HEK293 (cell line): ENCODE data around the gene ADH4.

Source experiments
- CTCF ChIA-PET: fragments of 350-600 bp; formaldehyde crosslinking; extraction: SDS; loops from one replicate; lab custom pipeline; 2021; ENCODE audit warnings: antibody characterized with exemption; lab: Yijun Ruan, JAX
- POLR2A ChIA-PET: fragments of 300-600 bp; formaldehyde crosslinking; extraction: SDS; loops from one replicate; lab custom pipeline; 2020; ENCODE audit warnings: antibody characterized with exemption, inconsistent platforms; lab: Yijun Ruan, JAX
- H3K27ac ChIP-seq: fragments of 200-500 bp; sonication (Bioruptor generic); 2 replicates; pipeline ENCODE4 v1.5.1; 2014; ENCODE audit warnings: low read depth, low read length, control low read depth, inconsistent platforms; ENCODE audit errors: extremely low read depth
- H3K36me3 ChIP-seq, 2 experiments: fragments of 200-500 bp in 1 of 2; sonication (Bioruptor generic) in 1 of 2; 1 replicate in 1 of 2; 2 replicates in 1 of 2; pipeline ENCODE4 v1.5.1; 2014 to 2017; ENCODE audit warnings: inconsistent platforms in 2 of 2, low read length in 2 of 2; ENCODE audit not compliant: control insufficient read depth in 2 of 2, insufficient read depth in 1 of 2
- H3K4me1 ChIP-seq: fragments of 200-500 bp; sonication (Bioruptor generic); 2 replicates; pipeline ENCODE4 v1.5.1; 2014; ENCODE audit warnings: mild to moderate bottlenecking, low read length, inconsistent platforms; ENCODE audit not compliant: control insufficient read depth, insufficient read depth
- H3K4me3 ChIP-seq: 2 replicates; pipeline ENCODE4 v1.5.1; 2011; ENCODE audit warnings: low read depth, mild to moderate bottlenecking, control low read depth, low read length, moderate library complexity
- H3K9me3 ChIP-seq: fragments of 200-500 bp; sonication (Bioruptor generic); 2 replicates; pipeline ENCODE4 v1.5.1; 2014; ENCODE audit warnings: low read depth, low read length, inconsistent platforms; ENCODE audit not compliant: control insufficient read depth, insufficient read depth
- BCL11B ChIP-seq: fragments of 450-650 bp; formaldehyde crosslinking; IDR thresholded peaks from 2 replicates; pipeline ENCODE4 v1.5.1; 2016; ENCODE audit warnings: low read depth, missing biosample characterization, missing genetic modification characterization
- FEZF1 ChIP-seq: fragments of 450-650 bp; formaldehyde crosslinking; IDR thresholded peaks from 2 replicates; pipeline ENCODE4 v1.5.1; 2016; ENCODE audit warnings: missing biosample characterization, missing genetic modification characterization
- KLF9 ChIP-seq: fragments of 450-650 bp; formaldehyde crosslinking; IDR thresholded peaks from 2 replicates; pipeline ENCODE4 v1.5.1; 2016; ENCODE audit warnings: missing biosample characterization, missing genetic modification characterization, low read depth
- OSR2 ChIP-seq: fragments of 450-650 bp; formaldehyde crosslinking; IDR thresholded peaks from 2 replicates; pipeline ENCODE4 v1.5.1; 2016; ENCODE audit warnings: missing biosample characterization, missing genetic modification characterization
- SCRT2 ChIP-seq: fragments of 450-650 bp; formaldehyde crosslinking; IDR thresholded peaks from 2 replicates; pipeline ENCODE4 v1.5.1; 2016; ENCODE audit warnings: missing biosample characterization, missing genetic modification characterization
- SP3 ChIP-seq: fragments of 450-650 bp; formaldehyde crosslinking; IDR thresholded peaks from 2 replicates; pipeline ENCODE4 v1.5.1; 2016; ENCODE audit warnings: missing biosample characterization, missing genetic modification characterization
- SP7 ChIP-seq: fragments of 450-650 bp; formaldehyde crosslinking; IDR thresholded peaks from 2 replicates; pipeline ENCODE4 v1.5.1; 2016; ENCODE audit warnings: missing biosample characterization, missing genetic modification characterization
- WT1 ChIP-seq: fragments of 450-650 bp; formaldehyde crosslinking; IDR thresholded peaks from 2 replicates; pipeline ENCODE4 v1.5.1; 2016; ENCODE audit warnings: missing biosample characterization, missing genetic modification characterization
- ZBTB17 ChIP-seq: fragments of 450-650 bp; formaldehyde crosslinking; IDR thresholded peaks from 2 replicates; pipeline ENCODE4 v1.5.1; 2016; ENCODE audit warnings: missing biosample characterization, missing genetic modification characterization
- ZEB2 ChIP-seq: fragments of 450-650 bp; formaldehyde crosslinking; IDR thresholded peaks from 2 replicates; pipeline ENCODE4 v1.5.1; 2016; ENCODE audit warnings: missing biosample characterization, missing genetic modification characterization
- ZFP69B ChIP-seq: fragments of 450-650 bp; formaldehyde crosslinking; IDR thresholded peaks from 2 replicates; pipeline ENCODE4 v1.5.1; 2016; ENCODE audit warnings: missing biosample characterization, missing genetic modification characterization
- ZNF10 ChIP-seq: fragments of 450-650 bp; formaldehyde crosslinking; IDR thresholded peaks from 2 replicates; pipeline ENCODE4 v1.5.1; 2017; ENCODE audit warnings: missing biosample characterization, missing genetic modification characterization
- ZNF157 ChIP-seq: fragments of 450-650 bp; formaldehyde crosslinking; IDR thresholded peaks from 2 replicates; pipeline ENCODE4 v1.5.1; 2016; ENCODE audit warnings: missing biosample characterization, missing genetic modification characterization
- ZNF341 ChIP-seq: fragments of 450-650 bp; formaldehyde crosslinking; IDR thresholded peaks from 2 replicates; pipeline ENCODE4; 2016; ENCODE audit warnings: low read depth, missing biosample characterization, missing genetic modification characterization
- ZNF426 ChIP-seq: fragments of 450-650 bp; formaldehyde crosslinking; IDR thresholded peaks from 2 replicates; pipeline ENCODE4 v1.5.1; 2017; ENCODE audit warnings: missing biosample characterization, missing genetic modification characterization, mild to moderate bottlenecking, inconsistent platforms, moderate library complexity
- ZNF433 ChIP-seq: fragments of 450-650 bp; formaldehyde crosslinking; IDR thresholded peaks from 2 replicates; pipeline ENCODE4 v1.5.1; 2016; ENCODE audit warnings: missing biosample characterization, missing genetic modification characterization, low read depth
- ZNF600 ChIP-seq: fragments of 450-650 bp; formaldehyde crosslinking; IDR thresholded peaks from 2 replicates; pipeline ENCODE4 v1.5.1; 2016; ENCODE audit warnings: missing biosample characterization, missing genetic modification characterization
- ZNF610 ChIP-seq: fragments of 450-650 bp; formaldehyde crosslinking; IDR thresholded peaks from 2 replicates; pipeline ENCODE4 v1.5.1; 2016; ENCODE audit warnings: missing biosample characterization, missing genetic modification characterization, borderline replicate concordance
- ZNF626 ChIP-seq: fragments of 450-650 bp; sonication (Bioruptor Pico); formaldehyde crosslinking; IDR thresholded peaks from 2 replicates; pipeline ENCODE4 v1.5.1; 2018; ENCODE audit warnings: missing biosample characterization, missing genetic modification characterization, inconsistent platforms
- ZNF629 ChIP-seq: fragments of 450-650 bp; formaldehyde crosslinking; IDR thresholded peaks from 2 replicates; pipeline ENCODE4 v1.5.1; 2017; ENCODE audit warnings: missing biosample characterization, missing genetic modification characterization
- ZNF701 ChIP-seq: fragments of 450-650 bp; formaldehyde crosslinking; IDR thresholded peaks from 2 replicates; pipeline ENCODE4 v1.5.1; 2016; ENCODE audit warnings: missing biosample characterization, missing genetic modification characterization
- ZNF777 ChIP-seq: fragments of 450-650 bp; formaldehyde crosslinking; IDR thresholded peaks from 2 replicates; pipeline ENCODE4 v1.5.1; 2017; ENCODE audit warnings: missing biosample characterization, missing genetic modification characterization, borderline replicate concordance
- ZNF830 ChIP-seq: fragments of 450-650 bp; IDR thresholded peaks from 2 replicates; pipeline ENCODE4 v1.5.0; 2018; ENCODE audit warnings: missing biosample characterization, missing genetic modification characterization, low read depth, mild to moderate bottlenecking, moderate library complexity
- ZXDB ChIP-seq: fragments of 450-650 bp; formaldehyde crosslinking; IDR thresholded peaks from 2 replicates; pipeline ENCODE4 v1.5.1; 2016; ENCODE audit warnings: missing biosample characterization, missing genetic modification characterization
- TF ChIP-seq, protein P1 (sequence below): fragments of 450-650 bp; formaldehyde crosslinking; IDR thresholded peaks from 2 replicates; pipeline ENCODE4 v1.5.1; 2016; ENCODE audit warnings: missing biosample characterization, missing genetic modification characterization
- TF ChIP-seq, protein P2 (sequence below): fragments of 450-650 bp; formaldehyde crosslinking; IDR thresholded peaks from 2 replicates; pipeline ENCODE4 v1.5.1; 2016; ENCODE audit warnings: missing biosample characterization, missing genetic modification characterization
- TF ChIP-seq, protein P3 (sequence below): fragments of 450-650 bp; formaldehyde crosslinking; IDR thresholded peaks from 2 replicates; pipeline ENCODE4 v1.5.1; 2016; ENCODE audit warnings: missing biosample characterization, missing genetic modification characterization
- TF ChIP-seq, protein P4 (sequence below): fragments of 450-650 bp; formaldehyde crosslinking; IDR thresholded peaks from 2 replicates; pipeline ENCODE4 v1.5.1; 2017; ENCODE audit warnings: missing biosample characterization, missing genetic modification characterization
- TF ChIP-seq, protein P5 (sequence below): fragments of 450-650 bp; formaldehyde crosslinking; IDR thresholded peaks from 2 replicates; pipeline ENCODE4 v1.5.1; 2016; ENCODE audit warnings: missing biosample characterization, missing genetic modification characterization, low read depth
- TF ChIP-seq, protein P6 (sequence below): fragments of 450-650 bp; formaldehyde crosslinking; IDR thresholded peaks from 2 replicates; pipeline ENCODE4 v1.5.1; 2016; ENCODE audit warnings: missing biosample characterization, missing genetic modification characterization

ADH4 gene

GRCh38 chr4:99180382-99181070 lies 36.4 kb upstream of the ADH4 start:
- no peak overlapping the region for H3K27ac ChIP-seq
- ChIA-PET POLR2A (no interaction called here), CTCF (no interaction called here)

GRCh38 chr4:99179626-99180025 lies 35.5 kb upstream of the ADH4 start:
- CTCF ChIA-PET, result no interaction called here
- Histone ChIP-seq H3K4me3 (no peak overlapping the region), H3K27ac (no peak overlapping the region), H3K36me3 (no peaks in the 10 kb centered on the region), H3K4me1 (no peaks in the 10 kb centered on the region), H3K9me3 (no peaks in the 10 kb centered on the region)
- POLR2A ChIA-PET, result no interaction called here
- TF ChIP-seq KLF9, result no peak
- peak; percentile 30; the same call in 1 of the 2 replicates for TF ChIP-seq OSR2
- TF ChIP-seq, protein P1, sequence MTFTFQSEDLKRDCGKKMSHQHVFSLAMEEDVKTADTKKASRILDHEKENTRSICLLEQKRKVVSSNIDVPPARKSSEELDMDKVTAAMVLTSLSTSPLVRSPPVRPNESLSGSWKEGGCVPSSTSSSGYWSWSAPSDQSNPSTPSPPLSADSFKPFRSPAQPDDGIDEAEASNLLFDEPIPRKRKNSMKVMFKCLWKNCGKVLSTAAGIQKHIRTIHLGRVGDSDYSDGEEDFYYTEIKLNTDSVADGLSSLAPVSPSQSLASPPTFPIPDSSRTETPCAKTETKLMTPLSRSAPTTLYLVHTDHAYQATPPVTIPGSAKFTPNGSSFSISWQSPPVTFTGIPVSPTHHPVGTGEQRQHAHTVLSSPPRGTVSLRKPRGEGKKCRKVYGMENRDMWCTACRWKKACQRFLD (tag by site-specific recombination), result no peak
- TF ChIP-seq, protein P2, sequence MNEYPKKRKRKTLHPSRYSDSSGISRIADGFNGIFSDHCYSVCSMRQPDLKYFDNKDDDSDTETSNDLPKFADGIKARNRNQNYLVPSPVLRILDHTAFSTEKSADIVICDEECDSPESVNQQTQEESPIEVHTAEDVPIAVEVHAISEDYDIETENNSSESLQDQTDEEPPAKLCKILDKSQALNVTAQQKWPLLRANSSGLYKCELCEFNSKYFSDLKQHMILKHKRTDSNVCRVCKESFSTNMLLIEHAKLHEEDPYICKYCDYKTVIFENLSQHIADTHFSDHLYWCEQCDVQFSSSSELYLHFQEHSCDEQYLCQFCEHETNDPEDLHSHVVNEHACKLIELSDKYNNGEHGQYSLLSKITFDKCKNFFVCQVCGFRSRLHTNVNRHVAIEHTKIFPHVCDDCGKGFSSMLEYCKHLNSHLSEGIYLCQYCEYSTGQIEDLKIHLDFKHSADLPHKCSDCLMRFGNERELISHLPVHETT (tag by site-specific recombination), result no peak
- no peak for TF ChIP-seq BCL11B
- peak; percentile 59 for TF ChIP-seq FEZF1
- TF ChIP-seq ZEB2 (tag by site-specific recombination), result no peak
- no peak for TF ChIP-seq ZNF777 (tag by site-specific recombination)
- TF ChIP-seq ZNF341 (tag by site-specific recombination), result no peak
- TF ChIP-seq ZBTB17 (tag by site-specific recombination), result no peak
- peak; percentile 43 for TF ChIP-seq SCRT2
- no peak for TF ChIP-seq ZNF610 (tag by site-specific recombination)
- TF ChIP-seq ZNF10 (tag by site-specific recombination), result no peak

More at GRCh38 chr4:99180382-99181070, 36.4 kb upstream of the ADH4 start:
- Histone ChIP-seq H3K4me1 (no peaks in the 10 kb centered on the region), H3K9me3 (no peaks in the 10 kb centered on the region), H3K36me3 (no peaks in the 10 kb centered on the region), H3K4me3 (no peak overlapping the region)
- TF ChIP-seq, protein P3, sequence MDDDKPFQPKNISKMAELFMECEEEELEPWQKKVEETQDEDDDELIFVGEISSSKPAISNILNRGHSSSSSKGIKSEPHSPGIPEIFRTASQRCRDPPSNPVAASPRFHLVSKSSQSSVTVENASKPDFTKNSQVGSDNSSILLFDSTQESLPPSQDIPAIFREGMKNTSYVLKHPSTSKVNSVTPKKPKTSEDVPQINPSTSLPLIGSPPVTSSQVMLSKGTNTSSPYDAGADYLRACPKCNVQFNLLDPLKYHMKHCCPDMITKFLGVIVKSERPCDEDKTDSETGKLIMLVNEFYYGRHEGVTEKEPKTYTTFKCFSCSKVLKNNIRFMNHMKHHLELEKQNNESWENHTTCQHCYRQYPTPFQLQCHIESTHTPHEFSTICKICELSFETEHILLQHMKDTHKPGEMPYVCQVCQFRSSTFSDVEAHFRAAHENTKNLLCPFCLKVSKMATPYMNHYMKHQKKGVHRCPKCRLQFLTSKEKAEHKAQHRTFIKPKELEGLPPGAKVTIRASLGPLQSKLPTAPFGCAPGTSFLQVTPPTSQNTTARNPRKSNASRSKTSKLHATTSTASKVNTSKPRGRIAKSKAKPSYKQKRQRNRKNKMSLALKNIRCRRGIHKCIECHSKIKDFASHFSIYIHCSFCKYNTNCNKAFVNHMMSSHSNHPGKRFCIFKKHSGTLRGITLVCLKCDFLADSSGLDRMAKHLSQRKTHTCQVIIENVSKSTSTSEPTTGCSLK (tag by site-specific recombination), result no peak
- no peak for TF ChIP-seq SP3
- TF ChIP-seq, protein P4, sequence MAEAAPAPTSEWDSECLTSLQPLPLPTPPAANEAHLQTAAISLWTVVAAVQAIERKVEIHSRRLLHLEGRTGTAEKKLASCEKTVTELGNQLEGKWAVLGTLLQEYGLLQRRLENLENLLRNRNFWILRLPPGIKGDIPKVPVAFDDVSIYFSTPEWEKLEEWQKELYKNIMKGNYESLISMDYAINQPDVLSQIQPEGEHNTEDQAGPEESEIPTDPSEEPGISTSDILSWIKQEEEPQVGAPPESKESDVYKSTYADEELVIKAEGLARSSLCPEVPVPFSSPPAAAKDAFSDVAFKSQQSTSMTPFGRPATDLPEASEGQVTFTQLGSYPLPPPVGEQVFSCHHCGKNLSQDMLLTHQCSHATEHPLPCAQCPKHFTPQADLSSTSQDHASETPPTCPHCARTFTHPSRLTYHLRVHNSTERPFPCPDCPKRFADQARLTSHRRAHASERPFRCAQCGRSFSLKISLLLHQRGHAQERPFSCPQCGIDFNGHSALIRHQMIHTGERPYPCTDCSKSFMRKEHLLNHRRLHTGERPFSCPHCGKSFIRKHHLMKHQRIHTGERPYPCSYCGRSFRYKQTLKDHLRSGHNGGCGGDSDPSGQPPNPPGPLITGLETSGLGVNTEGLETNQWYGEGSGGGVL, result no peak
- no peak for TF ChIP-seq ZNF157 (tag by site-specific recombination)
- TF ChIP-seq, protein P5, sequence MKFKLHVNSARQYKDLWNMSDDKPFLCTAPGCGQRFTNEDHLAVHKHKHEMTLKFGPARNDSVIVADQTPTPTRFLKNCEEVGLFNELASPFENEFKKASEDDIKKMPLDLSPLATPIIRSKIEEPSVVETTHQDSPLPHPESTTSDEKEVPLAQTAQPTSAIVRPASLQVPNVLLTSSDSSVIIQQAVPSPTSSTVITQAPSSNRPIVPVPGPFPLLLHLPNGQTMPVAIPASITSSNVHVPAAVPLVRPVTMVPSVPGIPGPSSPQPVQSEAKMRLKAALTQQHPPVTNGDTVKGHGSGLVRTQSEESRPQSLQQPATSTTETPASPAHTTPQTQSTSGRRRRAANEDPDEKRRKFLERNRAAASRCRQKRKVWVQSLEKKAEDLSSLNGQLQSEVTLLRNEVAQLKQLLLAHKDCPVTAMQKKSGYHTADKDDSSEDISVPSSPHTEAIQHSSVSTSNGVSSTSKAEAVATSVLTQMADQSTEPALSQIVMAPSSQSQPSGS (tag by site-specific recombination), result no peak
- TF ChIP-seq WT1 (tag by site-specific recombination), result no peak
- no peak for TF ChIP-seq ZXDB
- no peak for TF ChIP-seq ZNF426
- TF ChIP-seq ZFP69B (tag by site-specific recombination), result no peak
- no peak for TF ChIP-seq ZNF830
- no peak for TF ChIP-seq ZNF626
- TF ChIP-seq, protein P2 (tag by site-specific recombination), result no peak
- TF ChIP-seq ZNF433 (tag by site-specific recombination), result no peak
- TF ChIP-seq, protein P6, sequence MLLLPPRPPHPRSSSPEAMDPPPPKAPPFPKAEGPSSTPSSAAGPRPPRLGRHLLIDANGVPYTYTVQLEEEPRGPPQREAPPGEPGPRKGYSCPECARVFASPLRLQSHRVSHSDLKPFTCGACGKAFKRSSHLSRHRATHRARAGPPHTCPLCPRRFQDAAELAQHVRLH (tag by site-specific recombination), result no peak
- no peak for TF ChIP-seq ZNF600 (tag by site-specific recombination)
- no peak for TF ChIP-seq SP7 (tag by site-specific recombination)
- no peak for TF ChIP-seq ZNF701
- TF ChIP-seq ZNF629 (tag by site-specific recombination), result no peak
